GM23248 (cell line): Measurements from ENCODE around the gene HES2.

Experiments
- EZH2 ChIP-seq: fragments of 200-600 bp; sonication (generic); IDR thresholded peaks from 2 replicates; pipeline ENCODE4 v1.6.1; 2018; ENCODE audit warnings: antibody characterized with exemption, mild to moderate bottlenecking; ENCODE audit not compliant: insufficient read depth, poor library complexity, severe bottlenecking
- EZH2phosphoT487 ChIP-seq: fragments of 200-600 bp; sonication (generic); IDR thresholded peaks from 2 replicates; pipeline ENCODE4 v1.6.1; 2018; ENCODE audit warnings: antibody characterized with exemption, moderate library complexity, mild to moderate bottlenecking, low read depth; ENCODE audit not compliant: insufficient read depth

DNA sequence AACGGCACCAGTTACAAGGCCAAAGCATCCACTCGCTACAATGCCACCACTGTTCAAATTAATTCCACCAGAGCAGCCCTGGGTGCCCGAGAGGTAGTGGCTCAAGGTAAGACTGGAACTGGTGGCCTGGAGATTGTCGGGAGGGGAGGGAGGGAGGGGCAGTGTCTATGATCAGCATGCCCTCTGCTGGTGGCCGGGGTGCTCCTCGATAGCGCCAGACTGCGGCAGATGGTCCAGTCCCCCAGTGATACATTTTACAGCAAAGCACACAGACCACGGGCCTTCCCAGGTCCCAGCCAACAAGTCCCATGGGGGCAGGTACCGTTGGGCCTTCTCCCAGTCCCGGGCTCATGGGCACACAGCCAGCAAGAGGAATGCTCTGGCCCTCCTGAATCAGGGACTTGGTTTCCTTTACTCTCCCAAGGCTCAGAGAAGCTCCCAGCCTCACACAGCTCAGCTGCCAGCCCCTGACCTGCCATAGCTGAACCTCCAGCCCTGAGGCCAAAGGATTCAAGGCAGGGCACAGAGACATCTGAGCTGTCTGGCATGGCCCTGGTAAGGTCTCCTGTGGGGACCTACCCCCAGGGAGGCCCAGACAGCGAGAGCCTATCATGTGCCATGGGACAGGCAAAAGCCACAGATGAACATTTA is 41.5 kb downstream of the HES2 start:
- no peak for TF ChIP-seq EZH2
- TF ChIP-seq EZH2phosphoT487: no peak
